Left cardiac atrium (tissue), 4 donors: ENCODE measurements around the gene NUP153. TPM values are rescaled to one million over a fixed set of nuclear protein-coding genes. Genes with fewer than 3 reads are reported as not detected.
"Not testable (repeated sequence)": the region's sequence is repeated elsewhere in the genome, so short reads cannot be mapped to it uniquely, and the experiment has no call there.

Source experiments
- ATAC-seq, 2 donors: fragments of 200-7000 bp; cut with Tn5 transposase; one replicate each; pipeline ENCODE4 v1.9.1; 2020; ENCODE audit warnings: mild to moderate bottlenecking in 2 of 2, moderate library complexity in 2 of 2
- DNase-seq: peaks from one replicate; pipeline ENCODE4 v3.0.0-alpha.2; 2020
- intact Hi-C, 2 donors: fragments of 100-400 bp; cut with DNase I; formaldehyde crosslinking; loops; one replicate each; pipeline versions ENCODE4 v1.14.1 to v1.15.1; 2022 to 2023
- long read RNA-seq: library from polyadenylated mRNA; unstranded; transcript quantifications from one replicate; pipeline ENCODE4 v2.0.0, GENCODE V29; 2021
- total RNA-seq, 2 donors: library from RNA; stranded (reverse); fragmentation: NEBNext Ultra II Directional; extraction: Animal tissue kit (Norgen Biotek cat#: 25700); gene quantifications; one replicate each; pipeline ENCODE4 v1.2.1, GENCODE V29; 2021
- donor health status: DM: no; HTN: yes; CAD: no.
- donor health status: DM: no; HTN: yes; CAD: no; lungs with severe emphysema.
- donor health status: DM: yes; HTN: yes; CAD: no.
- donor health status: Dilated cardiomyopathy.

The NUP153 gene
- total RNA-seq, result 10 to 100 TPM; 22.0 to 28.1 TPM
- long read RNA-seq, partial matches to known transcripts, result 1 of 4 reads
- long read RNA-seq, other reads (novel, unspliced or antisense), result 3 of 4 reads

DNA sequence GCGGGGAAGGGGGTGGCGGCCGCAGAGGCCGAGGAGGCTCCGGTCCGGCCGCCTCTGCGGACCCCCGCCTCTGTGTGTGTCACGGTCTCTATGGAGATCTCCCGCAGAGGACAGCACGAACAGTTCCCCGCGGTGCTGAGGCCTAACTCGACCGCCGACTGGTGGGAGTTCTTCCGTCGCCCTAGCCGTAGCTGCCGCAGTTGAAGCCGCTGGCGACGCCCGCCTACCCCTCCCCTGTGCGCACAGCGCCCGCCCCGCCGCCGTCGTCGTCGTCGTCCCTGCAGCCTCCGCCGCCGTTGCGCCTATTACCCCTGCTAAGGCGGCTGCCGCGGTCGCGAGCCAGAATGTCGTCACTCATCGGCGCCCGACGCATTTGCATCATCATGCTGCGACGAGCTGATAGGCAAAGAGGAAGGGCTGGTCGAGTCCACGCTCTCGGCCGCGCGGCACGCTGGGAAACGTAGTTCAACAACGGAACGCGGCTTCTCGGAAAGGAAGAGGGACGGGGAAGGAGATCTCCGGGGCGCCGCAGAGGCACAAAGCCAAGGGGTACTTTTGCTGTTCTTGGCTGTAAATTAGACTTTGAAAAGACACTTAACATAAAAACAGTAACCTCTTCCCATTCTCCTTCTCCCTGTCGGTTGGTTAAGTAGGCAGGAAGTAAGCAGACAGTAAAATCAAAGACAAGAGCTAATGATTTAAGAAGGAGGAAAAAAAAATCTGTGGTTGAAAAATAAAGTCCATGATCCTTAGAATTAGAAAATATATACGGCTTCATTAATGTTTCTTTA, at the start of gene NUP153:
Gene NUP153, minus strand, starts transcription at position 346 of the 791 bp plus-strand sequence. CDS start 538 bp downstream, outside the sequence.
- intact Hi-C loops, result loop anchor here in 1 of 2 donors (5.0 kb wide), 1 partner anchor 104 kb away; the partner anchor contains the start of gene FAM8A1
- peak; percentile 98 for DNase-seq
- peak; percentile 87 to 89 for ATAC-seq

DNA sequence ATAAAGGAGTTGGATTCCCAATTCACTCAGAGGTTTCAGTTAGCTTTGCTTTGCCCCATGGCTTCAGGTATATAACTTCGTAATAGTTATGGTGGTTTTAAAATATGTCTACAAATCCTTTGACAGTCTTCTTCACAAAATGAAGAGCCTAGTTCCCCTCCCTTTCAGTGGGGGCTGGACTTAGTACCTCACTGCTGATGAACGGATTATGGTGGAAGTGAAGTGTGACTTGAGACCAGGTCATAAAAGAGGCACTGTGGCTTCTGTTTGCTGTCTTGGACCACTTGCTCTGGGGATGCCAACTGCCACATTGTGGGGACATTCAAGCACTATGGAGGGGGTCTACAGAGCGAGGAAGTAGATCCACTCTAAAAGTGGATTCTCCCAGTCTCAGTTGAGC, 47.5 kb upstream of the NUP153 start:
- no peak for DNase-seq
- intact Hi-C loops, result no loop called here
- ATAC-seq, result no peak

DNA sequence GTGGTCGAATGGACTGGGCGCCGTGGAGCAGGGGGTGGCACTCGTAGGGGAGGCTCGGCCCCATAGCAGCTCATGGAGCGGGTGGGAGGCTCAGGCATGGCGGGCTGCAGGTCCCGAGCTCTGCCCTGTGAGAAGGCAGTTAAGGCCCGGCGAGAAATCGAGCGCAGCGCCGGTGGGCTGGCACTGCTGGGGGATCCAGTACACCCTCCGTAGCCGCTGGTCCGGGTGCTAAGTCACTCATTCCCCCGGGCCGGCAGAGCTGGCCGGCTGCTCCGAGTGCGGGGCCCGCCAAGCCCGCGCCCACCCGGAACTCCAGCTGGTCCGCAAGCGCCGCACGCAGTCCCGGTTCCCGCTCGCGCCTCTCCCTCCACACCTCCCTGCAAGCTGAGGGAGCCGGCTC, 38.6 kb upstream of the NUP153 start:
- ATAC-seq, intact Hi-C loops, DNase-seq: not testable (repeated sequence)

DNA sequence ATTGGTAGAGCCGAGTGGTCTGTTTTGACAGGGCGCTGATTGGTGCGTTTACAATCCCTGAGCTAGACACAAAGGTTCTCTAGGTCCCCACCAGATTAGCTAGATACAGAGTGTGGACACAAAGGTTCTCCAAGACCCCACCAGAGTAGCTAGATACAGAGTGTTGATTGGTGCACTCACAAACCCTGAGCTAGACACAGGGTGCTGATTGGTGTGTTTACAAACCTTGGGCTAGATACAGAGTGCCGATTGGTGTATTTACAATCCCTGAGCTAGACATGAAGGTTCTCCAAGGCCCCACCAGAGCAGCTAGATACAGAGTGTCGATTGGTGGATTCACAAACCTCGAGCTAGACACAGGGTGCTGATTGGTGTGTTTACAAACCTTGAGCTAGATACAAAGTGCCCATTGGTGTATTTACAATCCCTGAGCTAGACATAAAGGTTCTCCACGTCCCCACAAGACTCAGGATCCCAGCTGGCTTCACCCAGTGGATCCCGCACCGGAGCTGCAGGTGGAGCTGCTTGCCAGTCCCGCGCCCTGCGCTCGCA, 38.1 kb upstream of the NUP153 start:
- ATAC-seq, DNase-seq, intact Hi-C loops: not testable (repeated sequence)

DNA sequence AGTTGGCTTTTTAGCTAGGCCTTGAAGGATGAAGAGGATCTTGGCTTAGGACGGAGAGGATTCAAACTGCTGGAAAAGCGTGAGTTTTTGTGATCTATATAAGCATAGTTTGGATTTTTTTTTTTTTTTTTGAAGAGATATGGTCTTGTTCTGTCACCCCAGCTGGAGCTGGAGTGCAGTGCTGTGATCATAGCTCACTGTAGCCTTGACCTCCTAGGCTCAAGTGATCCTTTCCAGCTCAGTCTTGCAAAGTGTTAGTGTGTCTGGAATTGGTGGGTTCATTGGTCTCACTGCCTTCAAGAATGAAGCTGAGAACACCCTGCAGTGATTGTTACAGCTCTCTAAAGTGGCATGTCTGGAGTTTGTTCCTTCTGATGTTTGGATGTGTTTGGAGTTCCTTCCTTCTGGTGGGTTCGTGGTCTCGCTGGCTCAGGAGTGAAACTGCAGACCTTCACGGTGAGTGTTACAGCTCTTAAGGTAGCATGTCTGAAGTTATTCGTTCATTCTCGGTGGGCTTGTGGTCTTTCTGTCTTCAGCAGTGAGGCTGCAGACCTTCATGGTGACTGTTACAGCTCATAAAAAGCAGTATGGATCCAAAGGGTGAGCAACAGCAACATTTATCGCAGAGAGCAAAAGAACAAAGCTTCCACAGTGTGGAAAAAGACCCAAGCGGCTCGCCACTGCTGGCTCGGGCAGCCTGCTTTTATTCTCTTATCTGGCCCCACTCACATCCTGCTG, 37.5 kb upstream of the NUP153 start:
- DNase-seq (no peak), ATAC-seq (no peak)
- intact Hi-C loops, result no loop called here

DNA sequence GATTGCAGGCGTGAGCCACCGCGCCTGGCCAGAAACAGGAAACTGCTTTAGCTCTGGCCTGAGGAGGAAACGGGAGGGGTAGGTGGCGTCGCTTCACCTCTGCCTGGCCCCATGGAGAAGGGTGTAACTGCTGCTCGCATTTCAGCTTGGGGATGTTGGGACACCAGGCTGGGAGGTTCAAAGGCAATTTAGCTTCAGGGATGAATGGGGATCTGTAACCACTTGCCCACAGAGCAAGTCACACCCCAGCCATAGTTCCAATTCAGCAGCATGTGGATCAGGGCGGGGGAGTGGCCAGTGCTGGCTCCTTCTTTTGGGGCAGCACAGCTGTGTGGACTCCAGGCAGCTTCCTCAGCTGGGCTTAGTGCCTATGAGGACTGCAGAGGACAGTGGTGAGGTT, 34.8 kb upstream of the NUP153 start:
- intact Hi-C loops, result no loop called here
- ATAC-seq, result no peak
- no peak for DNase-seq

DNA sequence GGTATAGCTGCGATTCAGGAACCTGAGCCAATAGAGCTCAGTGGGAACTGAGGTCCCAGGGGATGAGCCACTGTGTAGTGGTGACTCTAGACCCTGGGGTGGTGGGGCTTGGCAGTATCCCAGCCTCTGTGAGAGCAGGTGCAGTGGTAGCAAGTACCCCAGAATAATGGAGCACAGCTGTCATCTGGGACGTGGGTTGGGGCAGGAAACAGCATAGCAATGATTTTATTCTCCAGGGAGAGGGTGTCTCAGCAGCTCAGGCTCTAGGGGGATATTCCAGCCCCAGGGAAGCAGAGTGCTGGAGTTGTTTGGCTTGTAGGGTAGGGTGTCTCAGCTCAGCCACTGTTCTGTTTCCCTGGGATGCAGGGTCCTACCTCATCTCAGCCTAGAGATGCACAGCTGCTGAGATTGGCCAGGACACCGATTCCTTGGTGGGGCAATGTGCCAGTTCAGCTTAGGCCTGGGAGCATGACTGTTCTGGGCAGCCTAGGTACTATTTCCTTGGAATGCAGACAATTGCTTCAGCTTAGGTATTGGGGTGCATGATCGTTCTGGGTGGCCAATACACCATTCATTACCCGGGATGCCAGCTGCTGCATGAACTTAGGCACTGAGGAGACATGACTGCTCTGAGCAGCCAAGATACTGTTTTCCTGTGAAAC, 34.0 kb upstream of the NUP153 start:
- no peak for DNase-seq
- intact Hi-C loops, result no loop called here
- ATAC-seq, result no peak

DNA sequence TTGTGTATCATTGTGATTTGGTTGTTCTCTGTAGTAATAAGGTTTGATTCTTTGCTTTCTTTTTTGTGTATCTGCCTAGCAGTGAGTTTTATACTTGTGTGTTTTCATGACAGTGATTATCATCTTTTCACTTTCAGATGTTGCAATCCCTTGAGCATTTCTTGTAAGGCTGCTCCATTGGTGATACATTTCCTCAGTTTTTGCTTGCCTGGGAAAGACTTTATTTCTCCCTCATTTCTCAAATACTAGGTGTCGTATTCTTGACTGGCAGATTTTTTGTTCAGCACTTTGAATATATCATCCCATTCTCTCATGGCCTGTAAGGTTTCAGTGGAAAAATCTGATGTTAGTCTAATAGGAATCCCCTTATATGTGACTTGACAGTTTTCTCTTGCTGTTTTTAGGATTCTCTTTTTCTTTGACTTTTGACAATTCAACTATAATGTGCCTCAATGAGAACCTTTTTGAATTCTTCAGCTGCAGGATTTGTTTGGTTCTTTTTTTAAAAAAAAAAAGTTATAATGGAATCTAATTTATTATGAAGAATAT, 31.1 kb upstream of the NUP153 start:
- ATAC-seq (no peak), DNase-seq (no peak)
- intact Hi-C loops, result no loop called here

DNA sequence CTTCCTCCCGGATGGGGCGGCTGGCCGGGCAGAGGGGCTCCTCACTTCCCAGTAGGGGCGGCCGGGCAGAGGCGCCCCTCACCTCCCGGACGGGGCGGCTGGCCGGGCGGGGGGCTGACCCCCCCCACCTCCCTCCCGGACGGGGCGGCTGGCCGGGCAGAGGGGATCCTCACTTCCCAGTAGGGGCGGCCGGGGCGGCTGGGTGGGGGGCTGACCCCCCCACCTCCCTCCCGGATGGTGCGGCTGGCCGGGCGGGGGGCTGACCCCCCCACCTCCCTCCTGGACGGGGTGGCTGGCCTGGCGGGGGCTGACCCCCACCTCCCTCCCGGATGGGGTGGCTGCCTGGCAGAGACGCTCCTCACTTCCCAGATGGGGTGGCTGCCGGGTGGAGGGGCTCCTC, 28.6 kb upstream of the NUP153 start:
- intact Hi-C loops, ATAC-seq, DNase-seq: not testable (repeated sequence)

DNA sequence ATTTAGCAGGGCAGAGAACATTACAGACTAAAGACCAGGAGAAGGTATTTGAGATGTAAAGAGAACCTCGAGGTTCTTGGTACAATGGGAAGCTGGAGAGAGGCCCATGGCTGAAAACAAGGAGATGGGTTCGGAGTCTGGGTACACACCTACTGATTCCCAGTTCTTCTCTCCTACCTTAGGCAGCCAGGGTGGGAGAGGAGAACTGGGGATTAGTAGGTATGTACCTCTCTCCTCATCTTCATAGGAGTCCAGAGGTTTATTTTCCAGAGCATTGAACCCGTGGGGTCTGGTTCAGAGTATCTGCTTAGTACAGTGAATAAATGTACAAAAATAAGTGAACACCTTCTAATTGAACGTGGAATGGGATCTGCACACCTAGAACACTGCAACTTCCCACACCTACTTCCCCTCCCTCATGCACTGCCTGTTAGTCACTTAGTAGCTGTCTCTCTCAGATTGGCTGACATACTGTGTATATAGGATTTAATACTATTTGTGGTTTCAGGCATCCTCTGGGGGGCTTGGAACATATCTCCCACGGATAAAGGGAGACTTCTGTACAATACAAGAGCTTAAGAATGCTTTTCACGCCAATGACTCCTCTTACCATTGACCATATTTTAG, 23.5 kb upstream of the NUP153 start:
- intact Hi-C loops, result no loop called here
- ATAC-seq, result no peak
- no peak for DNase-seq

DNA sequence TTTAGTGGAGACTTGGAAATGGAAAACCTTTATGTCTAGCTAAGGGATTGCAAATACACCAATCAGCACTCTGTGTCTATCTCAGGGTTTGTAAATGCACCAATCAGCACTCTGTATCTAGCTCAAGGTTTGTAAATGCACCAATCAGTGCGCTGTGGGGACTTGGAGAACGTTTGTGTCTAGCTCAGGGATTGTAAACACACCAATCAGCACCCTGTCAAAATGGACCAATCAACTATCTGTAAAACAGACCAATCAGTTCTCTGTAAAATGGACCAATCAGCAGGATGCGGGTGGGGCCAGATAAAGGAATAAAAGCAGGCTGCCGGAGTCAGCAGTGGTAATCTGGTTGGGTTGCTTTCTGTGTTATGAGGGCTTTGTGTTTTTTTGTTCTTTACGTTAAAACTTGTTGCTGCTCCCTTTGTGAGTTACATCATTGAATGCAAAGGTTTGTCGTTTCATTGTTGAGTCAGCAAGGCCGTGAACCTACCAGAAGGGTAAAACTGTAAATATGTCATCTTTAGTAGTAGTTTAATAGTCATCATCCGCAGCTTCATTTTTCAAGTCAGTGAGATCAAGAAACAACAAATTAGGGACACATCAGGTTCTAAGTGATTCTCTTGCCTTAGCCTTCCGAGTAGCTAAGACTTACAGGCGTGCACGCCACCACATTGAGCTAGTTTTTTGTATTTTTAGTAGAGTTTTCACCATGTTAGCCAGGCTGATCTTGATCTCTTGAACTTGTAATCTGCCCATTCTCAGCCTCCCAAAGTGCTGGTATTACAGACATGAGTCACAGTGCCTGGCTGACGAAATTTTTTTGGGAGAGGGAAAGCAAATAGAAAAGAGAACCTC, 22.7 kb upstream of the NUP153 start:
- ATAC-seq, result no peak
- intact Hi-C loops, result no loop called here

DNA sequence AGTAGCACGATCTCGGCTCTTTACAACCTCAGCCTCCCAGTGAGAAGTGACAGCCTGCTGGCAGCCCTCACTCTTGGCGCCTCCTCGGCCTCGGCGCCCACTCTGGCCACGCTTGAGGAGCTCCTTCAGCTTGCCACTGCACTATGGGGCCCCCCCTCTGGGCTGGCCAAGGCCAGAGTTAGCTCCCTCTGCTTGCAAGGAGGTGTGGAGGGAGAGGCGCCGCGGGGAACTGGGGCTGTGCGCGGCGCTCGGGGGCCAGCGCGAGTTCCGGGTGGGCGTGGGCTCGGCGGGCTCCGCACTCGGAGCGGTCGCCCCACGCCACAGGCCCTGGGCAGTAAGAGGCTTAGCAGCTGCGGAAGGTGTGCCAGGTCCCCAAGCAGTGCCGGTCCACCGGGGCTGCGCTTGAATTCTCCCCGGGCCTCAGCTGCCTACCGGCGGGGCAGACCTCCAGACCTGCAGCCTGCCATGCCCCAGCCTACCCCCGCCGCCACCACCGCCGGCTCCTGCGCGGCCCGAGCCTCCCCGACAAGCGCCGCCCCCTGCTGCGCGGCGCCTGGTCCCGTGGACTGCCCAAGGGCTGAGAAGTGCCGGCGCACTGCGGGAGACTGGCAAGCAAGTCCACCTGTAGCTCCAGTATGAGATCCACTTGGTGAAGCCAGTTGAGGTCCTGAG, 22.0 kb upstream of the NUP153 start:
- DNase-seq (no peak), ATAC-seq (no peak)
- intact Hi-C loops, result no loop called here

More for the DNA sequence above, 22.7 kb upstream of the NUP153 start:
- DNase-seq, result no peak

DNA sequence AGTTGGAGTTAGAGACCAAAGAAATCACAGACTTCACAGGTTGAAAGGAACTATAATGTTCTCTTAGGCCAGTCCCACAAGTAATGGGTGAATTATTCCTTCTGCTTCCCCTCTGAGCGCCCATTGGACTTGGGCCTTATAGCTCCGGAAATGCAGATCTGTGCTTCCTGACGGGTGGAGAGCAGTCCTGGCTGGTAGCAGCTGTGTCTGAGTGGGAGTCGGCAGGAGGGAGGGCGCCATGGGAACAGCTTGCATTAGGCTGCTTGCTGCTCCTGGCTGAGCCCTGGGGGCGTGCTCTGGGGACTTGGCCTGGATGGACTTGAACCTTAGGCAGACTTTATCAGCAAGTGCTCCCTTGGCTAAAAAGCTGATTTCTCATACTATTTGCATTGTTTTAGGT, 18.4 kb upstream of the NUP153 start:
- DNase-seq (peak; percentile 59), ATAC-seq (peak; percentile 71 to 96)
- intact Hi-C loops, result no loop called here

DNA sequence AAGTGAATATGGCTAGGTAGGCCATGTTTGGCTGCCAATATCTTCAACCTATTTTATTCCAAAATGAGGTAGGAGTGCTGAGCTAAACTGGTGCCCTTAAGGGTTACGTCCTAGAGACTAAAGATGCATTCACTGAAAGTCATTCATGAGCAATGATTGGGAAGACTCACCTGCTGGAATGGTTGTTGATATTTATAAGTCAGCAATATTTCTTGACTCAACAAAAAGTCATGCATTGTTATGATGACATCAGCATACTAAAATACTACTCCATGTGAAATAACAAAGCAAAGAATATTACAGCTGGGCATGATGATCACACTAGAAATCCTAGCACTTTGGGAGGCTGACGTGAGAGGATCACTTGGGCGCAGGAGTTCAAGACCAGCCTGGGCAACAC, 17.6 kb upstream of the NUP153 start:
- DNase-seq, result no peak
- no peak for ATAC-seq
- intact Hi-C loops, result no loop called here

DNA sequence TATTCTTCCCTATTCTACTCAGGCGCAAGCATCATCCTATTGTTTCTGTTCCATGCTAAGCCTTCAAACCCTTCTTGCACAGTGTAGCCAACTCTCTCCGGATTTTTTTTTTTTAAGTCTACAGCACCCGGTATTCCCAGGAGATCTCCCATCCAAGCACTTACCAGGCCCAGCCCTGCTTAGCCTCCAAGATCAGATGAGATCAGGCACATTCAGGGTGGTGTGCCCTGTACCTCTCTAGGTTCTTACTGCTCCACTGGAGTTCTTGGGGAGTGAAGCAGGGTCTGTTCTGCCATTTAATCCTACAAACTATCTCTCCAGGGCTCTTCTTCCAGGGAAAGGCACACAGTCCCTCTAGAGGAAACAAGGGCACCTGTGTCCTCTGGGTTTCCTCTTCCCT, 14.9 kb upstream of the NUP153 start:
- ATAC-seq (no peak), DNase-seq (no peak)
- intact Hi-C loops, result no loop called here

DNA sequence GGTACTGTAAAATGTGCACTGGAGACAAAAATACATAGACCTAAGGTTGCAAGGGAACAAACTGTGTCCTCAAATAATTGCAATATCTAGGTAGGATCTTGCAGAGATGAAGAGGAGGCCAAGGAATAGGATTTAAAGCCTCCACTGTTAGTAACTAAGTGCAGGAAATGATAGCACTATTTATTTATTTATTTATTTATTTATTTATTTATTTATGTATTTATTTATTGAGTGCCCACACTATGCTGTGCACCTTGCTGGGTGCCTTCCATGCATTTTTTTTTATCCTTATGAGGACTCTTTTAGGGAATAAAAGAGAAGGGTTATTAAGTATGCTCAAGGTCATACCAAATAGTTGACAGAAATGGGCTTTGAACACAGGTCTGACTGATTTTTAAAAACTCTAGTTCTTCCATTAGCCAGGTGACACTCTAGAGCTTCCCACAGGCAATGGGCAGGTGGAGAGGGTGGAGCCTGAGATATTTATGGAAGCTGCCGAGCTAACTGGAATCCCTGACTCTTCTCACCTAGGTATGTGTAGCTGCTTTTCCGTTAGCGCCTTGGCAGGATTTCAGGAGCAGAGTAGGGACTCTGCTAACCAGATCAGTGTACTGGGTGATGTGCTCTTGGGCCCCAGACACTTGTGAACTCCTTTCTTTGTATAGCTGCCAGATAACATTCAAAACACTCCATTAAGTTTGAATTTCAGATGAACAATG, 12.8 kb upstream of the NUP153 start:
- intact Hi-C loops, result no loop called here
- no peak for ATAC-seq
- DNase-seq, result no peak

DNA sequence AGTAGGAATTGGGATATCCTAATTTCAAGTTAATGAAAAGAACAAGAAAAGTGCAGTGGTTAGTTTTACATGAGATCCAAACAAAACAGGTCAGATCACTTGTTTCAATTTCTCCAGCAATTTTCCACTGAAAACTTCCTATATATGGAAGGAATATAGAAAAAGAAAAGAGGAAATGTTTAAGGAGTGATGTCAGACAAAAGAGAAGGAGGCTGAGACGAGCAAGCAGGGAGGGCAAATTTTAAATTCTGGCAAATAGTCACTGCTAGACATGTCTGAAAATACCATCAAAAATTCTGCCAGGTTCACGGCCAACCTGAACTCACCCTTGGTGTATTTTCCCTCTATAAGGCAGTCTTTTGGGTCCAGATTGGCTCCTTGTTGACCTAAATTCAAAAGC, 9.5 kb upstream of the NUP153 start:
- ATAC-seq (no peak), DNase-seq (no peak)
- intact Hi-C loops, result no loop called here
